Measurements from ENCODE around the gene ZNF474.

ZNF474 gene

GRCh38 chr5:122154910-122155309, 25.6 kb downstream of the ZNF474 start:
- DNase-seq: no peak

GRCh38 chr5:122155546-122155945, 26.2 kb downstream of the ZNF474 start:
- DNase-seq: no peak

- no peak for DNase-seq
These were observed 27.5 kb downstream of the ZNF474 start for GRCh38 chr5:122156724-122157325.

GRCh38 chr5:122162100-122162638, 32.8 kb downstream of the ZNF474 start:
- DNase-seq: no peak

- DNase-seq: no peak
These were observed 34.0 kb downstream of the ZNF474 start for GRCh38 chr5:122163121-122164069.

- no peak for DNase-seq
These were observed 34.7 kb downstream of the ZNF474 start for GRCh38 chr5:122164070-122164435.

- no peak for DNase-seq
These were observed 35.6 kb downstream of the ZNF474 start for GRCh38 chr5:122164831-122165558.

- DNase-seq: no peak
These were observed 36.3 kb downstream of the ZNF474 start for GRCh38 chr5:122165559-122166078.

- DNase-seq: no peak
These were observed 40.2 kb downstream of the ZNF474 start for GRCh38 chr5:122169350-122170103.

- no peak for DNase-seq
These were observed 41.3 kb downstream of the ZNF474 start for GRCh38 chr5:122170620-122171019.

GRCh38 chr5:122172207-122172606, 42.9 kb downstream of the ZNF474 start:
- no peak for DNase-seq

GRCh38 chr5:122173474-122174415, 44.4 kb downstream of the ZNF474 start:
- DNase-seq: no peak

GRCh38 chr5:122175091-122175490, 45.7 kb downstream of the ZNF474 start:
- no peak for DNase-seq

- no peak for DNase-seq
These were observed 46.5 kb downstream of the ZNF474 start for GRCh38 chr5:122175852-122176251.

GRCh38 chr5:122177161-122177560, 47.8 kb downstream of the ZNF474 start:
- no peak for DNase-seq

GRCh38 chr5:122179701-122180100, 50.4 kb downstream of the ZNF474 start:
- no peak for DNase-seq

GRCh38 chr5:122180146-122180712, 50.9 kb downstream of the ZNF474 start:
- no peak for DNase-seq

- no peak for DNase-seq
These were observed 51.7 kb downstream of the ZNF474 start for GRCh38 chr5:122180863-122181548.

- DNase-seq: no peak
These were observed 52.5 kb downstream of the ZNF474 start for GRCh38 chr5:122181863-122182262.

GRCh38 chr5:122182491-122182921, 53.2 kb downstream of the ZNF474 start:
- DNase-seq: no peak

Measured in NK-92 treated with Interleukin-12 subunit alpha and Interleukin-12 subunit beta, amount 100 ng/mL, for 24 hours (cell line).